ENCODE results near the gene NFKBIB.

NFKBIB gene

GRCh38 chr19:38904581-38905539 lies 5.1 kb downstream of the NFKBIB start:
- no peak for DNase-seq (ENCODE audit: low read depth)

GRCh38 chr19:38905620-38906019 lies 5.9 kb downstream of the NFKBIB start:
- DNase-seq (ENCODE audit: low read depth) = no peak

GRCh38 chr19:38907227-38907626 lies 7.5 kb downstream of the NFKBIB start:
- DNase-seq (ENCODE audit: low read depth) = no peak

- DNase-seq (ENCODE audit: low read depth) = no peak
Observed at GRCh38 chr19:38907670-38908069, 7.9 kb downstream of the NFKBIB start.

GRCh38 chr19:38908911-38909310 lies 9.1 kb downstream of the NFKBIB start:
- no peak for DNase-seq (ENCODE audit: low read depth)

GRCh38 chr19:38910488-38910887 lies 10.7 kb downstream of the NFKBIB start:
- DNase-seq (ENCODE audit: low read depth) = no peak

GRCh38 chr19:38911388-38912001 lies 11.7 kb downstream of the NFKBIB start:
- no peak for DNase-seq (ENCODE audit: low read depth)

GRCh38 chr19:38912600-38913514 lies 13.1 kb downstream of the NFKBIB start:
- DNase-seq (ENCODE audit: low read depth) = no peak

- DNase-seq (ENCODE audit: low read depth) = no peak
Observed at GRCh38 chr19:38913958-38914357, 14.2 kb downstream of the NFKBIB start.

- DNase-seq (ENCODE audit: low read depth) = no peak
Observed at GRCh38 chr19:38915329-38916321, 15.9 kb downstream of the NFKBIB start.

- no peak for DNase-seq (ENCODE audit: low read depth)
Observed at GRCh38 chr19:38917516-38917915, 17.7 kb downstream of the NFKBIB start.

- DNase-seq (ENCODE audit: low read depth) = no peak
Observed at GRCh38 chr19:38917921-38918491, 18.2 kb downstream of the NFKBIB start.

GRCh38 chr19:38918526-38918925 lies 18.8 kb downstream of the NFKBIB start:
- DNase-seq (ENCODE audit: low read depth) = no peak

- no peak for DNase-seq (ENCODE audit: low read depth)
Observed at GRCh38 chr19:38919837-38920601, 20.2 kb downstream of the NFKBIB start.

- DNase-seq (ENCODE audit: low read depth) = no peak
Observed at GRCh38 chr19:38920602-38921419, 21.0 kb downstream of the NFKBIB start.

- DNase-seq (ENCODE audit: low read depth) = no peak
Observed at GRCh38 chr19:38921420-38922274, 21.9 kb downstream of the NFKBIB start.

GRCh38 chr19:38922482-38922881 lies 22.7 kb downstream of the NFKBIB start:
- no peak for DNase-seq (ENCODE audit: low read depth)

GRCh38 chr19:38924388-38924787 lies 24.6 kb downstream of the NFKBIB start:
- DNase-seq (ENCODE audit: low read depth) = no peak
